Measurements from ENCODE around the gene TMEM69. TPM values are rescaled to one million over a fixed set of nuclear protein-coding genes. Genes with fewer than 3 reads are reported as not detected.

Gene TMEM69
- total RNA-seq, 1 experiment from 2014 or later: 49.4 TPM

DNA sequence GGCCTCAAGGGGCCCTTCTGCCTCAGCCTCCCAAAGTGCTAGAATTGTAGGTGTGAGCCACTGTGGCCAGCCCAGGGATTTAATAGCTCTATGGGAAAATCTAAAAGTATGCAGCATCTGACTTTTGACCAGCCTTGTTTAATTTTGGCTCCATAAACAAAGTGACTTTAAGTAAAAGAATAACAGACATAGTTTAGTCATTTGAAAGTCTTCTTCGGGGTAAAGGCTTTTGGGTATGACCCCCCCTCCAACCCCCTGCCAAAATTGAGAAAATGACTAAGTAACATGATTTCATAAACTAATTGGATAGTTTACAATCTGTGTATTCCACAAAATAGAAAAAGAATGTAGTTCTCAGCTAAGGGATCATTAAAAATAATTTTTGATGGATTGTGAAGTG lies 18.6 kb upstream of the TMEM69 start:
- DNase-seq: no peak
- CTCF ChIA-PET: interaction anchor here (0.5 kb wide), 1 partner anchor 659 kb away, joined by 7 read pairs; no protein-coding TSS in a partner anchor
- H3K9me3 ChIP-seq (ENCODE audit: insufficient read depth, low read depth): no peaks in the 10 kb centered on the region
- H3K4me2 ChIP-seq: no peak overlapping the region
- no peaks in the 10 kb centered on the region for H3K4me1 ChIP-seq (replicated peaks; ENCODE audit: insufficient read depth)
- BruUV-seq (replicated peaks): no TSS peak
- peaks cover 90% of the 10 kb centered on the region for H4K20me1 ChIP-seq (ENCODE audit: insufficient read depth)
- 0 out of 2 replicates have a peak, but pooled peaks cover 11% of the 10 kb centered on the region for H3K36me3 ChIP-seq (ENCODE audit: low read depth)
- peaks cover 96% of the 10 kb centered on the region for H3K79me2 ChIP-seq (ENCODE audit: low read depth)
- H3K27me3 ChIP-seq (ENCODE audit: insufficient read depth, low read depth): no peaks in the 10 kb centered on the region
- H3K9me2 ChIP-seq (ENCODE audit: insufficient read depth): no peaks in the 10 kb centered on the region
- no peak for TF ChIP-seq EZH2 (IDR thresholded peaks at IDR 0.05; ENCODE audit: low read depth)
- no peak for TF ChIP-seq CTCF (conservative IDR thresholded peaks at IDR 0.05)
- H2AFZ ChIP-seq: no peak overlapping the region
- no peak overlapping the region for H3K4me3 ChIP-seq
- intact Hi-C loops (cut with micrococcal nuclease; ENCODE audit: unreplicated experiment): no loop called here
- H3K27ac ChIP-seq: no peak overlapping the region
- H3F3A ChIP-seq (ENCODE audit: insufficient read depth, low read depth): peaks cover 14% of the 10 kb centered on the region; the same call in 1 of the 2 replicates
- POLR2A ChIA-PET (ENCODE audit: unreplicated experiment): no interaction called here

- 0 out of 2 replicates have a peak, but pooled peaks cover 14% of the 10 kb centered on the region for H3K36me3 ChIP-seq (ENCODE audit: low read depth)
- CTCF ChIA-PET: interaction anchor here (0.5 to 0.7 kb wide), 2 partner anchors 610 to 659 kb away, joined by 5 to 7 read pairs; no protein-coding TSS in a partner anchor
- POLR2A ChIA-PET (ENCODE audit: unreplicated experiment): no interaction called here
- intact Hi-C loops (cut with micrococcal nuclease; ENCODE audit: unreplicated experiment): no loop called here
- no peaks in the 10 kb centered on the region for H3K4me1 ChIP-seq (replicated peaks; ENCODE audit: insufficient read depth)
- H2AFZ ChIP-seq: no peak overlapping the region
- H3K9me3 ChIP-seq (ENCODE audit: insufficient read depth, low read depth): no peaks in the 10 kb centered on the region
- H3K4me2 ChIP-seq: no peak overlapping the region
- H3K79me2 ChIP-seq (ENCODE audit: low read depth): peaks cover 97% of the 10 kb centered on the region
- no peak overlapping the region for H3K4me3 ChIP-seq
- no peak overlapping the region for H3K27ac ChIP-seq
- H4K20me1 ChIP-seq (ENCODE audit: insufficient read depth): peaks cover 91% of the 10 kb centered on the region
- H3K27me3 ChIP-seq (ENCODE audit: insufficient read depth, low read depth): no peaks in the 10 kb centered on the region
- no TSS peak for BruUV-seq (replicated peaks)
- H3F3A ChIP-seq (ENCODE audit: insufficient read depth, low read depth): peaks cover 11% of the 10 kb centered on the region; the same call in 1 of the 2 replicates
- TF ChIP-seq EZH2 (IDR thresholded peaks at IDR 0.05; ENCODE audit: low read depth) (no peak), CTCF (conservative IDR thresholded peaks at IDR 0.05) (no peak)
- no peaks in the 10 kb centered on the region for H3K9me2 ChIP-seq (ENCODE audit: insufficient read depth)
- DNase-seq: no peak
Observed at GRCh38 chr1:45669859-45670655, 17.9 kb upstream of the TMEM69 start.

DNA sequence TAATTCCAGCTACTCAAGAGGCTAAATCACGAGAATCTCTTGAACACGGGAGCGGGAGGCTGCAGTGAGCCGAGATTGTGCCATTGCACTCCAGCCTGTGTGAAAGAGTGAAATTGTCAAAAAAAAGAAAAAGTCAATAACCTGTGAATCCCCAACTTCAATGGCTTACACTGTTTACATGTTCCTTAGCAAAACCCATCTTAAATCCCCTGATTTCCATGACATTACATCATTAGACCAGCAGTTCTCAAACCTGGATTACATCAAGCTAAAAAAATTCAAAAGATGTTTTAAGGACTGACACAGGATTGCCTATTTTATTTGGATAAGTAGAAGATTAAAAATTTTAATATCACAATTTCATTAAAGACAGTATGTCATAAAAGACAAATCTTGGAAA lies 14.0 kb upstream of the TMEM69 start:
- POLR2A ChIA-PET (ENCODE audit: unreplicated experiment): no interaction called here

More for the DNA sequence above, 14.0 kb upstream of the TMEM69 start:
- Histone ChIP-seq H3K4me1 (replicated peaks; ENCODE audit: insufficient read depth) (no peaks in the 10 kb centered on the region), H3F3A (ENCODE audit: insufficient read depth, low read depth) (0 out of 2 replicates have a peak, but pooled peaks cover 7% of the 10 kb centered on the region), H3K27me3 (ENCODE audit: insufficient read depth, low read depth) (no peaks in the 10 kb centered on the region), H3K79me2 (ENCODE audit: low read depth) (peaks cover 96% of the 10 kb centered on the region), H3K36me3 (ENCODE audit: low read depth) (0 out of 2 replicates have a peak, but pooled peaks cover 5% of the 10 kb centered on the region), H3K9me2 (ENCODE audit: insufficient read depth) (no peaks in the 10 kb centered on the region), H3K9me3 (ENCODE audit: insufficient read depth, low read depth) (no peaks in the 10 kb centered on the region), H3K27ac (no peak overlapping the region), H3K4me3 (no peak overlapping the region), H4K20me1 (ENCODE audit: insufficient read depth) (peaks cover 89% of the 10 kb centered on the region), H3K4me2 (no peak overlapping the region), H2AFZ (no peak overlapping the region)
- CTCF ChIA-PET: no interaction called here
- no peak for DNase-seq
- TF ChIP-seq CTCF (conservative IDR thresholded peaks at IDR 0.05): no peak
- TF ChIP-seq EZH2 (IDR thresholded peaks at IDR 0.05; ENCODE audit: low read depth): no peak
- intact Hi-C loops (cut with micrococcal nuclease; ENCODE audit: unreplicated experiment): no loop called here
- BruUV-seq (replicated peaks): no TSS peak
